H9 (cell line): ENCODE measurements around the gene GCN1. TPM values are rescaled to one million over a fixed set of nuclear protein-coding genes. Genes with fewer than 3 reads are reported as not detected.

Experiments used
- DNase-seq: peaks from one replicate; pipeline ENCODE4 v3.0.0-alpha.2; 2017
- H2AFZ ChIP-seq: one replicate; pipeline ENCODE4 v1.6.1; 2013; ENCODE audit warnings: mild to moderate bottlenecking, low read length, control low read depth, moderate library complexity
- H2AK5ac ChIP-seq: 2 replicates; pipeline ENCODE4 v1.6.1; 2013; ENCODE audit warnings: low read length, control low read depth, mixed read lengths; ENCODE audit not compliant: insufficient read length
- H2BK120ac ChIP-seq: one replicate; pipeline ENCODE4 v1.6.1; 2013; ENCODE audit warnings: low read depth, mild to moderate bottlenecking, low read length, control low read depth, inconsistent platforms; ENCODE audit not compliant: poor library complexity, severe bottlenecking
- H2BK12ac ChIP-seq: 2 replicates; pipeline ENCODE4 v1.6.1; 2013; ENCODE audit warnings: low read length, control low read depth, mixed read lengths, low read depth; ENCODE audit not compliant: insufficient read length
- H2BK15ac ChIP-seq: 2 replicates; pipeline ENCODE4 v1.6.1; 2013; ENCODE audit warnings: low read depth, low read length, control low read depth
- H2BK20ac ChIP-seq: one replicate; pipeline ENCODE4 v1.6.1; 2013; ENCODE audit warnings: low read depth, mild to moderate bottlenecking, low read length, control low read depth, inconsistent platforms; ENCODE audit not compliant: poor library complexity, severe bottlenecking
- H2BK5ac ChIP-seq: 2 replicates; pipeline ENCODE4 v1.6.1; 2013; ENCODE audit warnings: low read length, control low read depth, mixed read lengths; ENCODE audit not compliant: insufficient read length
- H3K14ac ChIP-seq: 2 replicates; pipeline ENCODE4 v1.6.1; 2013; ENCODE audit warnings: low read length, control low read depth; ENCODE audit not compliant: insufficient read depth
- H3K18ac ChIP-seq: 2 replicates; pipeline ENCODE4 v1.6.1; 2013; ENCODE audit warnings: low read depth, mild to moderate bottlenecking, mixed read lengths, low read length, control low read depth; ENCODE audit not compliant: insufficient read length
- H3K23ac ChIP-seq: 2 replicates; pipeline ENCODE4 v1.6.1; 2013; ENCODE audit warnings: low read length, control low read depth, mixed read lengths, low read depth; ENCODE audit not compliant: insufficient read length
- H3K23me2 ChIP-seq: 2 replicates; pipeline ENCODE4 v1.6.1; 2013; ENCODE audit warnings: low read depth, mild to moderate bottlenecking, mixed read lengths, low read length, control low read depth; ENCODE audit not compliant: insufficient read length, poor library complexity, severe bottlenecking
- H3K27ac ChIP-seq: 2 replicates; pipeline ENCODE4 v1.5.1; 2013; ENCODE audit warnings: low read length, control low read depth, mixed read lengths, low read depth; ENCODE audit not compliant: insufficient read length
- H3K27me3 ChIP-seq: 2 replicates; pipeline ENCODE4 v1.6.1; 2013; ENCODE audit warnings: low read length, control low read depth, inconsistent platforms; ENCODE audit not compliant: insufficient read depth
- H3K4ac ChIP-seq: 2 replicates; pipeline ENCODE4 v1.6.1; 2013; ENCODE audit warnings: low read depth, mild to moderate bottlenecking, control low read depth, inconsistent platforms, low read length, moderate library complexity
- H3K4me1 ChIP-seq: 2 replicates; pipeline ENCODE4 v1.6.1; 2013; ENCODE audit warnings: low read length, control low read depth, inconsistent platforms; ENCODE audit not compliant: insufficient read depth
- H3K4me2 ChIP-seq: 2 replicates; pipeline ENCODE4 v1.6.1; 2013; ENCODE audit warnings: low read length, control low read depth, mixed read lengths; ENCODE audit not compliant: insufficient read length, insufficient read depth
- H3K56ac ChIP-seq: 2 replicates; pipeline ENCODE4 v1.6.1; 2013; ENCODE audit warnings: low read depth, mild to moderate bottlenecking, mixed read lengths, low read length, control low read depth; ENCODE audit not compliant: insufficient read length
- H3K79me1 ChIP-seq: 2 replicates; pipeline ENCODE4 v1.6.1; 2013; ENCODE audit warnings: low read depth, mild to moderate bottlenecking, moderate library complexity, low read length, control low read depth, inconsistent platforms; ENCODE audit not compliant: insufficient read depth, poor library complexity, severe bottlenecking
- H3K79me2 ChIP-seq: 2 replicates; pipeline ENCODE4 v1.6.1; 2013; ENCODE audit warnings: low read length, control low read depth, inconsistent platforms; ENCODE audit not compliant: insufficient read depth
- H3K9ac ChIP-seq: 2 replicates; pipeline ENCODE4 v1.6.1; 2013; ENCODE audit warnings: low read length, control low read depth, mixed read lengths; ENCODE audit not compliant: insufficient read length; ENCODE audit errors: extremely low read depth
- H3K9me3 ChIP-seq: one replicate; pipeline ENCODE4 v1.6.1; 2013; ENCODE audit warnings: low read depth, low read length, inconsistent platforms; ENCODE audit not compliant: control insufficient read depth
- H3T11ph ChIP-seq: one replicate; pipeline ENCODE4 v1.6.1; 2013; ENCODE audit warnings: mild to moderate bottlenecking, low read length, control low read depth, inconsistent platforms
- H4K20me1 ChIP-seq: one replicate; pipeline ENCODE4 v1.6.1; 2013; ENCODE audit not compliant: control insufficient read depth, insufficient read length, insufficient read depth
- H4K5ac ChIP-seq: 2 replicates; pipeline ENCODE4 v1.6.1; 2013; ENCODE audit warnings: low read depth, mild to moderate bottlenecking, mixed read lengths, low read length, control low read depth; ENCODE audit not compliant: insufficient read length
- H4K8ac ChIP-seq: replicated peaks from 2 replicates; pipeline ENCODE4 v1.6.1; 2013; ENCODE audit warnings: low read length, control low read depth, mixed read lengths, low read depth; ENCODE audit not compliant: insufficient read length
- H4K91ac ChIP-seq: 2 replicates; pipeline ENCODE4 v1.6.1; 2013; ENCODE audit warnings: low read depth, mild to moderate bottlenecking, moderate library complexity, mixed read lengths, low read length, control low read depth; ENCODE audit not compliant: insufficient read length
- H3K27ac Mint-ChIP-seq, 3 experiments: 2 replicates in 2 of 3; 3 replicates in 1 of 3; pipeline ENCODE4 v1.8.0; 2020 to 2021; ENCODE audit warnings: mixed read lengths in 3 of 3, mild to moderate bottlenecking in 1 of 3, moderate library complexity in 1 of 3
- H3K27me3 Mint-ChIP-seq: 2 replicates; pipeline ENCODE4 v1.8.0; 2021; ENCODE audit warnings: low read depth, mild to moderate bottlenecking, moderate library complexity, mixed read lengths
- H3K36me3 Mint-ChIP-seq, 3 experiments: 2 replicates in 2 of 3; 3 replicates in 1 of 3; pipeline ENCODE4 v1.8.0; 2020 to 2021; ENCODE audit warnings: low read depth in 3 of 3, mixed read lengths in 3 of 3; ENCODE audit not compliant: insufficient read depth in 1 of 3
- H3K4me1 Mint-ChIP-seq, 2 experiments: 2 replicates each; pipeline ENCODE4 v1.8.0; 2020; ENCODE audit warnings: mixed read lengths in 2 of 2
- H3K4me3 Mint-ChIP-seq, 2 experiments: 2 replicates in 1 of 2; 3 replicates in 1 of 2; pipeline ENCODE4 v1.8.0; 2020 to 2021; ENCODE audit warnings: mild to moderate bottlenecking in 2 of 2, mixed read lengths in 2 of 2, moderate library complexity in 1 of 2
- H3K9me3 Mint-ChIP-seq, 2 experiments: 2 replicates in 1 of 2; 3 replicates in 1 of 2; pipeline ENCODE4 v1.8.0; 2020; ENCODE audit warnings: mild to moderate bottlenecking in 2 of 2, mixed read lengths in 2 of 2, moderate library complexity in 1 of 2
- CTCF ChIP-seq: fragments of 200-600 bp; sonication (generic); conservative IDR thresholded peaks from 3 replicates; pipeline ENCODE4 v1.8.0; 2021; ENCODE audit warnings: antibody characterized with exemption, mild to moderate bottlenecking
- WGBS: extraction: QIAGEN DNeasy Blood & Tissue Kit; methylation state at CpG from one replicate; pipeline ENCODE4 v1.1.7; 2013; ENCODE audit warnings: missing lambda C conversion rate, low lambda C conversion rate, mixed read lengths; ENCODE audit not compliant: insufficient read length; ENCODE audit errors: extremely low coverage; 5-methylcytosine and 5-hydroxymethylcytosine counted together
- total RNA-seq: library from RNA; stranded (reverse); gene quantifications from 2 replicates; pipeline ENCODE4 v1.2.1, GENCODE V29; 2021

The GCN1 gene
- total RNA-seq, 1 experiment from 2014 or later, result 137 TPM

- no peaks in the 10 kb centered on the region for H4K20me1 ChIP-seq
- peak overlapping the region; percentile 27 to 73 (median 49); a peak in 5 of 7 replicates for H3K27ac Mint-ChIP-seq
- H2BK5ac ChIP-seq, result no peak overlapping the region
These were observed 84.8 kb downstream of the GCN1 start for GRCh38 chr12:120109570-120110267.

More at GRCh38 chr12:120109570-120110267, 84.8 kb downstream of the GCN1 start:
- no peak overlapping the region for H2BK12ac ChIP-seq
- H2BK120ac ChIP-seq, result no peak overlapping the region
- no peak overlapping the region for H3T11ph ChIP-seq
- no peaks in the 10 kb centered on the region for H3K9me3 ChIP-seq
- Mint-ChIP-seq H3K4me1 (peaks cover 47 to 53% of the 10 kb centered on the region in 2 experiments), H3K27me3 (no peaks in the 10 kb centered on the region), H3K4me3 (peak overlapping the region in 1 of 2 experiments; percentile 7; a peak in 1 of 5 replicates), H3K9me3 (no peaks in the 10 kb centered on the region), H3K36me3 (peaks cover 15 to 45% (median 24%) of the 10 kb centered on the region in 3 experiments; a peak in 6 of 7 replicates)
- no peak overlapping the region for H3K56ac ChIP-seq
- no peak overlapping the region for H4K91ac ChIP-seq
- no peak overlapping the region for H2AK5ac ChIP-seq
- no peak overlapping the region for H4K5ac ChIP-seq
- peaks cover 18% of the 10 kb centered on the region; the same call in 1 of the 2 replicates for H3K79me2 ChIP-seq
- no peaks in the 10 kb centered on the region for H3K23me2 ChIP-seq
- no peak overlapping the region for H3K9ac ChIP-seq
- no peak overlapping the region for H2BK15ac ChIP-seq
- no peak overlapping the region for H3K4ac ChIP-seq
- H3K27ac ChIP-seq, result no peak overlapping the region
- peaks cover 5% of the 10 kb centered on the region for H3K79me1 ChIP-seq
- H4K8ac ChIP-seq, result no peak overlapping the region
- no peak overlapping the region for H2BK20ac ChIP-seq
- no peak overlapping the region for H2AFZ ChIP-seq
- peaks cover 2% of the 10 kb centered on the region for H3K4me1 ChIP-seq
- H3K23ac ChIP-seq, result no peak overlapping the region
- no peak overlapping the region for H3K18ac ChIP-seq
- no peaks in the 10 kb centered on the region for H3K27me3 ChIP-seq
- no peak overlapping the region for H3K4me2 ChIP-seq
- no peak for TF ChIP-seq CTCF
- H3K14ac ChIP-seq, result no peak overlapping the region
- no CpG with 5 or more reads among the region's 10 CpGs for WGBS
- DNase-seq, result no peak
